HEK293T (cell line): ENCODE results near the gene SMTN.
A peak's percentile ranks its signal among the peaks of the same experiment; 100 is the strongest.

Experiments used
- CTCF ChIA-PET: fragments of 350-600 bp; formaldehyde crosslinking; extraction: SDS; loops from one replicate; lab custom pipeline; 2021; ENCODE audit warnings: antibody characterized with exemption, inconsistent platforms; lab: Yijun Ruan, JAX
- POLR2A ChIA-PET: fragments of 350-600 bp; formaldehyde crosslinking; extraction: SDS; loops from one replicate; lab custom pipeline; 2020; ENCODE audit warnings: antibody characterized with exemption, inconsistent platforms; lab: Yijun Ruan, JAX
- DNase-seq: peaks from one replicate; pipeline ENCODE4 v3.0.0; 2012; ENCODE audit warnings: mixed read lengths; ENCODE audit errors: extremely low spot score
- ARNT ChIP-seq: fragments of 450-650 bp; IDR thresholded peaks from 2 replicates; pipeline ENCODE4 v1.6.1; 2017; ENCODE audit warnings: mild to moderate bottlenecking
- BHLHE40 ChIP-seq: fragments of 450-650 bp; IDR thresholded peaks from 2 replicates; pipeline ENCODE4 v1.6.1; 2016; ENCODE audit warnings: mild to moderate bottlenecking, moderate library complexity, borderline replicate concordance
- CTBP1 ChIP-seq: fragments of 450-650 bp; IDR thresholded peaks from 2 replicates; pipeline ENCODE4 v1.6.1; 2016; ENCODE audit warnings: borderline replicate concordance
- ELF4 ChIP-seq: fragments of 450-650 bp; IDR thresholded peaks from 2 replicates; pipeline ENCODE4 v1.6.1; 2017; ENCODE audit warnings: antibody characterized with exemption
- FOXA1 ChIP-seq: fragments of 450-650 bp; IDR thresholded peaks from 2 replicates; pipeline ENCODE4 v1.6.1; 2016; ENCODE audit warnings: mild to moderate bottlenecking
- FOXK2 ChIP-seq: fragments of 450-650 bp; IDR thresholded peaks from 2 replicates; pipeline ENCODE4 v1.6.1; 2016; ENCODE audit warnings: mild to moderate bottlenecking
- FOXM1 ChIP-seq: fragments of 450-650 bp; IDR thresholded peaks from 2 replicates; pipeline ENCODE4 v1.6.1; 2017; ENCODE audit warnings: mild to moderate bottlenecking, borderline replicate concordance
- HDGF ChIP-seq: fragments of 450-650 bp; IDR thresholded peaks from 2 replicates; pipeline ENCODE4 v1.6.1; 2017; ENCODE audit warnings: antibody characterized with exemption, borderline replicate concordance
- L3MBTL2 ChIP-seq: fragments of 450-650 bp; conservative IDR thresholded peaks from 2 replicates; pipeline ENCODE4 v1.6.1; 2016; ENCODE audit warnings: mild to moderate bottlenecking
- LEF1 ChIP-seq: fragments of 450-650 bp; IDR thresholded peaks from 2 replicates; pipeline ENCODE4 v1.6.1; 2017; ENCODE audit warnings: mild to moderate bottlenecking, borderline replicate concordance
- NFRKB ChIP-seq: fragments of 450-650 bp; IDR thresholded peaks from 2 replicates; pipeline ENCODE4 v1.6.1; 2016; ENCODE audit warnings: mild to moderate bottlenecking, moderate library complexity
- PKNOX1 ChIP-seq: fragments of 450-650 bp; IDR thresholded peaks from 2 replicates; pipeline ENCODE4 v1.6.1; 2016
- SP1 ChIP-seq: fragments of 450-650 bp; IDR thresholded peaks from 2 replicates; pipeline ENCODE4 v1.6.1; 2017
- SUZ12 ChIP-seq: fragments of 450-650 bp; IDR thresholded peaks from 2 replicates; pipeline ENCODE4 v1.6.1; 2016; ENCODE audit warnings: mild to moderate bottlenecking
- TARDBP ChIP-seq: fragments of 450-650 bp; IDR thresholded peaks from 2 replicates; pipeline ENCODE4 v1.6.1; 2016
- ZNF384 ChIP-seq: fragments of 450-650 bp; IDR thresholded peaks from 2 replicates; pipeline ENCODE4 v1.6.1; 2016

The SMTN gene

GRCh38 chr22:31086703-31087330, 5.7 kb downstream of the SMTN start:
- DNase-seq = no peak
- TF ChIP-seq SUZ12 = no peak
- TF ChIP-seq ARNT = no peak
- TF ChIP-seq NFRKB = no peak
- TF ChIP-seq ELF4 = no peak
- no peak for TF ChIP-seq FOXA1
- TF ChIP-seq L3MBTL2 = no peak
- TF ChIP-seq ZNF384 = no peak
- TF ChIP-seq HDGF = no peak
- TF ChIP-seq PKNOX1 = no peak
- TF ChIP-seq BHLHE40 = no peak
- no peak for TF ChIP-seq CTBP1
- no peak for TF ChIP-seq LEF1
- TF ChIP-seq FOXK2 = no peak
- ChIA-PET CTCF (no interaction called here), POLR2A (no interaction called here)

GRCh38 chr22:31087744-31088215, 6.7 kb downstream of the SMTN start:
- DNase-seq = no peak
- ChIA-PET POLR2A (no interaction called here), CTCF (no interaction called here)
- TF ChIP-seq ZNF384 = no peak
- no peak for TF ChIP-seq SP1
- no peak for TF ChIP-seq FOXK2
- TF ChIP-seq ELF4 = no peak
- no peak for TF ChIP-seq FOXM1
- TF ChIP-seq ARNT = no peak
- no peak for TF ChIP-seq L3MBTL2
- no peak for TF ChIP-seq BHLHE40
- no peak for TF ChIP-seq CTBP1
- TF ChIP-seq TARDBP = no peak
- TF ChIP-seq FOXA1 = no peak
- no peak for TF ChIP-seq HDGF

- no peak for DNase-seq
- TF ChIP-seq SUZ12 = no peak
- TF ChIP-seq L3MBTL2 = no peak
- no peak for TF ChIP-seq ARNT
- TF ChIP-seq ZNF384 = no peak
- no peak for TF ChIP-seq FOXK2
- TF ChIP-seq FOXM1 = no peak
- TF ChIP-seq FOXA1 = no peak
- TF ChIP-seq ELF4 = no peak
- TF ChIP-seq SP1 = no peak
- no peak for TF ChIP-seq NFRKB
- no peak for TF ChIP-seq LEF1
- no peak for TF ChIP-seq CTBP1
- TF ChIP-seq PKNOX1 = no peak
- no peak for TF ChIP-seq TARDBP
- no peak for TF ChIP-seq BHLHE40
- TF ChIP-seq HDGF = no peak
- ChIA-PET POLR2A (no interaction called here), CTCF (interaction anchor here (0.7 to 0.8 kb wide), 2 partner anchors 72 to 143 kb away, joined by 3 to 4 read pairs; partner anchors contain the start of gene RNF185)
Measured at GRCh38 chr22:31088233-31088986, 7.3 kb downstream of the SMTN start.

- DNase-seq = peak; percentile 77
- ChIA-PET POLR2A (no interaction called here), CTCF (interaction anchor here (0.6 to 0.8 kb wide), 4 partner anchors 13 to 144 kb away, joined by 3 to 4 read pairs (median 4); partner anchors contain the start of genes RNF185 and SELENOM)
- TF ChIP-seq ELF4 (no peak), HDGF (0 out of 2 replicates have a peak, but pooled peaks have one; percentile 52), ZNF384 (no peak)
Measured at GRCh38 chr22:31089160-31090100, 8.3 kb downstream of the SMTN start.

DNA sequence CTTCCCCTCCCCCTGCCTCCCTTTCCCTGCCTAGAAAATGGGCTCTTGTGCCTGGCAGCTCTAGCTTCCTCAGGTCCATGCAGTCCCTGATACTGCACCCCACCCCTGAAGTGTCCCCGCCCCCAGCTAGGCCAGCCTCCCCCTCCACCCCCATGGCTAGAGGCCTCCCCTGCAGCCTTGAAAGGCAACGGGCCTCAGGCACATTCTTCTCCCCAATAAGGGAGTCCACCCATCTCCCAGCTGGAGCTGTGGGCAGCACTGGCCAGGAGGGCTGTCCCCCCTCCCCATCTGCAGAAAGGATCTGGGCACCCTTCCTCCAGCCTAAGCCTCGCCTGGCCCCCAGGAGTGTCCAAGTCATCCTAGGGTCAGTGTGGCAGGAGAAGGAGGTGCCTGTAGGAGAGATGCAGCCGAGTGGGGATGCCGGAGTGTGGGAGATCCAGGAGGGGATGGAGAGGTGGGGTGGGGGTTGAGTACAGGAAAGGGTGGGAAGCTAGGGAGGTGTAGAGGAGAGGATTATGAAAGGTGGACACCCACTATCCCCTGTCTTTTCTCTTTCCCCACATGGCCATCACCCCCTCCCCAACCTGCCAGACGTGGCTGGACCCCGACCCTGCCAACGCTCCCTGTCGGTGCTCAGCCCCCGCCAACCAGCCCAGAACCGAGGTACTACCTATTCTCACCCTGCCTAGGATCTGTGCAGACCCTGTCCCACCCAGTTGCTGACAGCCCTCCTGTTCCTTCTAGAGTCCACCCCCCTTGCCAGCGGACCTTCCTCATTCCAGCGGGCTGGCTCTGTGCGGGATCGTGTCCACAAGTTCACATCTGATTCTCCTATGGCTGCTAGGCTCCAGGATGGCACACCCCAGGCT, 9.3 kb downstream of the SMTN start:
- POLR2A ChIA-PET = no interaction called here
- no peak for DNase-seq
- CTCF ChIA-PET = interaction anchor here (0.6 kb wide), 3 partner anchors 12 to 233 kb away, joined by 4 to 6 read pairs (median 4); partner anchors contain the start of gene SELENOM

More for the DNA sequence above, 9.3 kb downstream of the SMTN start:
- TF ChIP-seq NFRKB (no peak), SP1 (no peak), CTBP1 (no peak), SUZ12 (no peak), ELF4 (no peak), FOXA1 (no peak), ZNF384 (no peak), ARNT (no peak), FOXK2 (no peak), PKNOX1 (no peak), LEF1 (no peak), BHLHE40 (no peak), HDGF (no peak), FOXM1 (no peak), TARDBP (no peak), L3MBTL2 (no peak)
